ENCODE data around the gene TMEM62.

The TMEM62 gene

GRCh38 chr15:43095243-43095642, 38.1 kb upstream of the TMEM62 start:
- TF ChIP-seq, protein P1, sequence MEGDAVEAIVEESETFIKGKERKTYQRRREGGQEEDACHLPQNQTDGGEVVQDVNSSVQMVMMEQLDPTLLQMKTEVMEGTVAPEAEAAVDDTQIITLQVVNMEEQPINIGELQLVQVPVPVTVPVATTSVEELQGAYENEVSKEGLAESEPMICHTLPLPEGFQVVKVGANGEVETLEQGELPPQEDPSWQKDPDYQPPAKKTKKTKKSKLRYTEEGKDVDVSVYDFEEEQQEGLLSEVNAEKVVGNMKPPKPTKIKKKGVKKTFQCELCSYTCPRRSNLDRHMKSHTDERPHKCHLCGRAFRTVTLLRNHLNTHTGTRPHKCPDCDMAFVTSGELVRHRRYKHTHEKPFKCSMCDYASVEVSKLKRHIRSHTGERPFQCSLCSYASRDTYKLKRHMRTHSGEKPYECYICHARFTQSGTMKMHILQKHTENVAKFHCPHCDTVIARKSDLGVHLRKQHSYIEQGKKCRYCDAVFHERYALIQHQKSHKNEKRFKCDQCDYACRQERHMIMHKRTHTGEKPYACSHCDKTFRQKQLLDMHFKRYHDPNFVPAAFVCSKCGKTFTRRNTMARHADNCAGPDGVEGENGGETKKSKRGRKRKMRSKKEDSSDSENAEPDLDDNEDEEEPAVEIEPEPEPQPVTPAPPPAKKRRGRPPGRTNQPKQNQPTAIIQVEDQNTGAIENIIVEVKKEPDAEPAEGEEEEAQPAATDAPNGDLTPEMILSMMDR (IDR thresholded peaks at IDR 0.05; ENCODE audit: borderline replicate concordance, control extremely low read depth, extremely low read depth, insufficient read depth, missing control alignments): no peak

GRCh38 chr15:43095708-43096347, 37.6 kb upstream of the TMEM62 start:
- in situ Hi-C loops (cut with MboI; ENCODE audit: low sequenced_read_pairs, unreplicated experiment): no loop called here
- TF ChIP-seq, protein P1 (IDR thresholded peaks at IDR 0.05; ENCODE audit: borderline replicate concordance, control extremely low read depth, extremely low read depth, insufficient read depth, missing control alignments): no peak
- no peak for DNase-seq (ENCODE audit: low spot score)

More at GRCh38 chr15:43095243-43095642, 38.1 kb upstream of the TMEM62 start:
- no peak for DNase-seq (ENCODE audit: low spot score)
- in situ Hi-C loops (cut with MboI; ENCODE audit: low sequenced_read_pairs, unreplicated experiment): no loop called here

DNA sequence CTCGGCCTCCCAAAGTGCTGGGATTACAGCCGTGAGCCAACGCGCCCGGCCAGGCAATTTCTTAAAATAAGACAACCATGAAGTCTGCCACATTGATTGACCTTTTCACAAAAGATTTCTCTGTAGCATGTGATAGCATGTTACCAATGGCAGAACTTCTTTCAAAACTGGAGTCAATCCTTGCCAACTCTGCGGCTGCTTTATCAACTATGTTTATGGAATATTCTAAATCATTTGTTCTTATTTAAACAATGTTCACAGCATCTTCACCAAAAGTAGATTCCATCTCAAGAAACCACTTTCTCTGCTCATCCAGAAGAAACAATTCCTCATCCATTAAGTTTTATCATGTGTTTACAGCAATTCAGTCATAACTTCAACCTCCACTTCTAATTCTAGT, 37.0 kb upstream of the TMEM62 start:
- TF ChIP-seq, protein P1 (IDR thresholded peaks at IDR 0.05; ENCODE audit: borderline replicate concordance, control extremely low read depth, extremely low read depth, insufficient read depth, missing control alignments): no peak
- in situ Hi-C loops (cut with MboI; ENCODE audit: low sequenced_read_pairs, unreplicated experiment): no loop called here
- DNase-seq (ENCODE audit: low spot score): no peak

DNA sequence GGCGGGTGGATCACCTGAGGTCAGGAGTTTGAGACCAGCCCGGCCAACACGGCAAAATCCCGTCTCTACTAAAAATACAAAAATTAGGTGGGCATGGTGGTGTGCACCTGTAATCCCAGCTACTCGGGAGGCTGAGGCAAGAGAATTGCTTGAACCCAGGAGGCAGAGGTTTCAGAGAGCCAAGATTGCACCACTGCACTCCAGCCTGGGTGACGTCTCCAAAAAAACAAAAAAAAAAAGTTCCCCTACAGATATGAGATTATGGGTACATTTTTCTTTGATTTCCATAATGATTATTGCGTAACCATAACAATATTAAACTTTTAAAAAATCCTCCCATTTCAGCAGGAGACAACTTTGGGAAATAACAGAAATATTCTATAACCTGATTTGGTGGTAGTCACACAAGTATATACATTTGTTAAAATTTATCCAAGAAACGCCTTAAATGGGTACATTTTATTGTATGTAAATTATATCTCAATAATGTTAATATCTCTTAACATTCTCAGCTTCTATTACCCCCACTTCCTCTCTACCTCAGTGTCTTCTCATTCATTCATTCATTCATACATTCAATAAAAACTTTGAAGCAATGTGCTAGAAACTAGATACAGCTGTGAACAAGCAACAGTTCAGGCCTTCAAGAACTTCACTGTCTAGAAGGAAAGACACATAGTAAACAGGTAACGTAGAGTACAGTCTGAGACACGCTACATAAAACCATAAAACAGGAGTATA, 34.1 kb upstream of the TMEM62 start:
- TF ChIP-seq, protein P1 (IDR thresholded peaks at IDR 0.05; ENCODE audit: borderline replicate concordance, control extremely low read depth, extremely low read depth, insufficient read depth, missing control alignments): no peak
- no peak for DNase-seq (ENCODE audit: low spot score)
- in situ Hi-C loops (cut with MboI; ENCODE audit: low sequenced_read_pairs, unreplicated experiment): no loop called here

- no peak for DNase-seq (ENCODE audit: low spot score)
- TF ChIP-seq, protein P1 (IDR thresholded peaks at IDR 0.05; ENCODE audit: borderline replicate concordance, control extremely low read depth, extremely low read depth, insufficient read depth, missing control alignments): no peak
- in situ Hi-C loops (cut with MboI; ENCODE audit: low sequenced_read_pairs, unreplicated experiment): no loop called here
These were observed 32.4 kb upstream of the TMEM62 start for GRCh38 chr15:43100971-43101370.

DNA sequence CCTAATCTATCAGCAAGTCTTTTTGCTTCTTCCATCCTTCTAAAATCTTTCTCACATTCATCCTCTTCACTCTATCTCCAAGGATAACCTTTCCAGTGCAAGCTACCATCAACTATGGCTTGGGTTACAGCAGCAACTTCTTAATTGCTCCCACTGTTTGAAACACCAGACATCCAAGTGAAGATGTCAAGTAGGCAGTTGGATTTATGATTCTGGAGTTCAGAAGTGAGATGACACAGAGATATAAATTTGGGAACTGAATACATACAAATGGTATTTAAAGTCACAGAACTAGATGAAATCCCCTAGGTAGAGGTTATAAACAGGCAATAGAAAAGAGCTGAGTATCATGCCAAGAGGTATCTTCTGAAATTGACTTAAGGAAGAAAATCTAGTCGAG, 31.2 kb upstream of the TMEM62 start:
- TF ChIP-seq, protein P1 (IDR thresholded peaks at IDR 0.05; ENCODE audit: borderline replicate concordance, control extremely low read depth, extremely low read depth, insufficient read depth, missing control alignments): no peak
- no peak for DNase-seq (ENCODE audit: low spot score)
- in situ Hi-C loops (cut with MboI; ENCODE audit: low sequenced_read_pairs, unreplicated experiment): no loop called here
